ENCODE results near the gene ELMOD3.
A peak's percentile ranks its signal among the peaks of the same experiment; 100 is the strongest.
"Not testable (repeated sequence)": the region's sequence is repeated elsewhere in the genome, so short reads cannot be mapped to it uniquely, and the experiment has no call there.

ELMOD3 gene

GRCh38 chr2:85429213-85429923, 74.8 kb downstream of the ELMOD3 start:
- no peak for DNase-seq

GRCh38 chr2:85429924-85430289, 75.3 kb downstream of the ELMOD3 start:
- DNase-seq, result no peak

- DNase-seq, result no peak
These were observed 76.4 kb downstream of the ELMOD3 start for GRCh38 chr2:85430752-85431569.

- no peak for DNase-seq
These were observed 77.1 kb downstream of the ELMOD3 start for GRCh38 chr2:85431570-85432205.

- no peak for DNase-seq
These were observed 79.0 kb downstream of the ELMOD3 start for GRCh38 chr2:85433511-85434089.

- no peak for DNase-seq
These were observed 80.1 kb downstream of the ELMOD3 start for GRCh38 chr2:85434696-85435095.

GRCh38 chr2:85435220-85435958, 80.8 kb downstream of the ELMOD3 start:
- no peak for DNase-seq

GRCh38 chr2:85435981-85436835, 81.6 kb downstream of the ELMOD3 start:
- no peak for DNase-seq

- no peak for DNase-seq
These were observed 82.4 kb downstream of the ELMOD3 start for GRCh38 chr2:85436836-85437487.

GRCh38 chr2:85437488-85438200, 83.1 kb downstream of the ELMOD3 start:
- DNase-seq, result peak; percentile 52 to 92 (median 71)

- DNase-seq, result no peak
These were observed 83.8 kb downstream of the ELMOD3 start for GRCh38 chr2:85438201-85439024.

GRCh38 chr2:85439025-85439472, 84.5 kb downstream of the ELMOD3 start:
- DNase-seq, result no peak

- not testable (repeated sequence) for DNase-seq
These were observed 85.0 kb downstream of the ELMOD3 start for GRCh38 chr2:85439569-85439968.

- peak in 1 of 5 experiments; percentile 88 for DNase-seq
These were observed 85.4 kb downstream of the ELMOD3 start for GRCh38 chr2:85439986-85440385.

GRCh38 chr2:85440729-85441128, 86.2 kb downstream of the ELMOD3 start:
- DNase-seq, result no peak
